OCI-LY7 (cell line): ENCODE results near the gene ROCK2. TPM values are rescaled to one million over a fixed set of nuclear protein-coding genes. Genes with fewer than 3 reads are reported as not detected.

Source experiments
- BruUV-seq: library from RNA; stranded (reverse); fragments of 400-500 nt; replicated peaks from 2 replicates; lab custom pipeline; 2021; lab: Mats Ljungman, UMichigan
- CTCF ChIA-PET: fragments of 300-600 bp; sonication (Branson Sonifier 250); formaldehyde crosslinking; loops from one replicate; lab custom pipeline; 2022; ENCODE audit warnings: antibody characterized with exemption; ENCODE audit not compliant: unreplicated experiment; lab: Charles Lee
- POLR2A ChIA-PET: fragments of 300-600 bp; sonication (Branson Sonifier 250); formaldehyde crosslinking; loops from one replicate; lab custom pipeline; 2022; ENCODE audit warnings: antibody characterized with exemption; lab: Charles Lee
- DNase-seq: peaks from one replicate; pipeline ENCODE4 v3.0.0-alpha.2; 2015; ENCODE audit warnings: low spot score
- H2AFZ ChIP-seq: fragments of 200-600 bp; sonication (generic), shearing (Covaris generic); 2 replicates; pipeline ENCODE4 v1.6.1; 2014; ENCODE audit warnings: mild to moderate bottlenecking, antibody characterized with exemption, low read length, moderate library complexity
- H3K27ac ChIP-seq: fragments of 200-600 bp; sonication (generic); 2 replicates; pipeline ENCODE4 v1.5.1; 2014; ENCODE audit warnings: mixed run types, low read depth, mild to moderate bottlenecking, moderate library complexity, low read length, inconsistent platforms; ENCODE audit not compliant: poor library complexity, severe bottlenecking
- H3K36me3 ChIP-seq: fragments of 200-600 bp; sonication (generic); 2 replicates; pipeline ENCODE4 v1.6.1; 2014; ENCODE audit warnings: mild to moderate bottlenecking, antibody characterized with exemption, low read length, moderate library complexity, mixed read lengths; ENCODE audit not compliant: insufficient read depth
- H3K4me1 ChIP-seq: fragments of 200-600 bp; sonication (generic); 2 replicates; pipeline ENCODE4 v1.5.1; 2014; ENCODE audit warnings: mild to moderate bottlenecking, low read length; ENCODE audit not compliant: insufficient read depth, poor library complexity, severe bottlenecking
- H3K4me2 ChIP-seq: fragments of 200-600 bp; sonication (generic); 2 replicates; pipeline ENCODE4 v1.6.1; 2014; ENCODE audit warnings: mild to moderate bottlenecking, low read length
- H3K4me3 ChIP-seq: fragments of 200-600 bp; sonication (generic); 2 replicates; pipeline ENCODE4 v1.5.1; 2014; ENCODE audit warnings: mild to moderate bottlenecking, low read depth, low read length; ENCODE audit not compliant: poor library complexity, severe bottlenecking
- H3K79me2 ChIP-seq: fragments of 200-600 bp; sonication (generic); 2 replicates; pipeline ENCODE4 v1.6.1; 2016; ENCODE audit warnings: low read depth, mild to moderate bottlenecking, low read length, moderate library complexity, mixed read lengths; ENCODE audit not compliant: insufficient read depth
- H3K9me2 ChIP-seq: fragments of 200-600 bp; sonication (generic); 2 replicates; pipeline ENCODE4 v1.6.1; 2016; ENCODE audit warnings: mild to moderate bottlenecking, low read length, mixed read lengths; ENCODE audit not compliant: insufficient read depth
- H3K9me3 ChIP-seq: fragments of 200-600 bp; sonication (generic); 2 replicates; pipeline ENCODE4 v1.6.1; 2014; ENCODE audit warnings: mild to moderate bottlenecking, mixed run types, low read length, mixed read lengths
- H4K20me1 ChIP-seq: fragments of 200-600 bp; sonication (generic); 2 replicates; pipeline ENCODE4 v1.6.1; 2014; ENCODE audit warnings: mild to moderate bottlenecking, antibody characterized with exemption, low read length, moderate library complexity, mixed read lengths; ENCODE audit not compliant: insufficient read depth
- EZH2phosphoT487 ChIP-seq: fragments of 200-600 bp; sonication (generic); IDR thresholded peaks from 2 replicates; pipeline ENCODE4 v1.6.1; 2018; ENCODE audit warnings: low read depth, borderline replicate concordance, mild to moderate bottlenecking, mixed run types, antibody characterized with exemption, low read length, moderate library complexity, mixed read lengths
- intact Hi-C: fragments of 100-400 bp; cut with micrococcal nuclease; formaldehyde crosslinking; loops from one replicate; pipeline ENCODE4 v1.10.0; 2022; ENCODE audit not compliant: unreplicated experiment
- total RNA-seq, 2 experiments: library from RNA; depleted of rRNA in 1 of 2; stranded (reverse); fragments of >200 nt in 1 of 2; shearing (Covaris generic) in 1 of 2; gene quantifications; 2 replicates each; pipeline ENCODE4 v1.2.3, GENCODE V29; 2014 to 2022
- TF ChIP-seq, protein P1 (sequence below): fragments of 200-600 bp; sonication (generic); conservative IDR thresholded peaks from 2 replicates; pipeline ENCODE4 v1.5.1; 2014; ENCODE audit warnings: mild to moderate bottlenecking, antibody characterized with exemption, low read length, moderate library complexity, mixed read lengths

ROCK2 gene
- total RNA-seq, 2 experiments from 2014 or later = 12.4 to 21.0 TPM

DNA sequence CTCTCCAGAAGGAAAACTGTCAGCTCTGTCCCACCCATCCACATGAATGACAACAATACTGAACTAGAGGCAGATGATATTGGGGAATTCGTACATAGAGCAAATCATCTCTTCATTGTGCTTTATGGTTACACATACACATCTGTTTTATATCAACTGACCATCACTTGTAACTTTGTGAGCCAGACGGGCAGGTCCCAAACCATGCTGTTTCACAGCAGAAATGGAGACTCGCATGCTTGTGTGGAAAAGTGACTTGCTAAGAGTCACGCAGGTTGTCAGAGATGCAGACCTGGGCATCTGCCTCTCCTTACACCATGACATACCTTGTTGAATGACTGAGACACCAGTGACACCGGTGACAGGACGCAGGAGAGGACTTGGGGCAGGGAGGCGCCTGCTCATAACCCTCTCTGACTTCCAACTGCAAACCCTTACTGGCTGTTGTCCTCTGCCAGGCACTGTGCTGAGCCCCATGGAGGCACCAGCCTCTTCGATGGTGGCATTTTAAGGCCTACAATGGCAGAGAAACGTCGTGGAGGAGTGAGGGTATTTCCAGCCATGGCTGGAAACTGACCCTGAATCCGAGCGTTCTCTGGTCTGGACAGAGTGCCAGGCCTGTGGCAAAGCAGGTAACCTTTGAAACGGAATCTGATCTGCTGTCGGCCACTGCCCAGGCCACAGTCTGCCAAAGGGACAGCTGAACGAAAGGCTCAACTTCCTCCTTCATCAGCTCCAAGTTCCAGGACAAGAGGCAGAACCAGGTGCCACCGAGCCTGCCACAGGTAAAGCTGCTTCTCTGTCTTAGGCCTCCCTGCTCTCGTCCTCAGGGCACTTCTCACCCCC, 26.9 kb upstream of the ROCK2 start:
- CTCF ChIA-PET = no interaction called here
- H3K36me3 ChIP-seq = no peaks in the 10 kb centered on the region
- TF ChIP-seq, protein P1, sequence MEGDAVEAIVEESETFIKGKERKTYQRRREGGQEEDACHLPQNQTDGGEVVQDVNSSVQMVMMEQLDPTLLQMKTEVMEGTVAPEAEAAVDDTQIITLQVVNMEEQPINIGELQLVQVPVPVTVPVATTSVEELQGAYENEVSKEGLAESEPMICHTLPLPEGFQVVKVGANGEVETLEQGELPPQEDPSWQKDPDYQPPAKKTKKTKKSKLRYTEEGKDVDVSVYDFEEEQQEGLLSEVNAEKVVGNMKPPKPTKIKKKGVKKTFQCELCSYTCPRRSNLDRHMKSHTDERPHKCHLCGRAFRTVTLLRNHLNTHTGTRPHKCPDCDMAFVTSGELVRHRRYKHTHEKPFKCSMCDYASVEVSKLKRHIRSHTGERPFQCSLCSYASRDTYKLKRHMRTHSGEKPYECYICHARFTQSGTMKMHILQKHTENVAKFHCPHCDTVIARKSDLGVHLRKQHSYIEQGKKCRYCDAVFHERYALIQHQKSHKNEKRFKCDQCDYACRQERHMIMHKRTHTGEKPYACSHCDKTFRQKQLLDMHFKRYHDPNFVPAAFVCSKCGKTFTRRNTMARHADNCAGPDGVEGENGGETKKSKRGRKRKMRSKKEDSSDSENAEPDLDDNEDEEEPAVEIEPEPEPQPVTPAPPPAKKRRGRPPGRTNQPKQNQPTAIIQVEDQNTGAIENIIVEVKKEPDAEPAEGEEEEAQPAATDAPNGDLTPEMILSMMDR = no peak
- TF ChIP-seq EZH2phosphoT487 = no peak
- no peak overlapping the region for H2AFZ ChIP-seq
- H4K20me1 ChIP-seq = no peaks in the 10 kb centered on the region
- no TSS peak for BruUV-seq
- H3K4me3 ChIP-seq = no peak overlapping the region
- POLR2A ChIA-PET = no interaction called here
- no peaks in the 10 kb centered on the region for H3K9me2 ChIP-seq
- H3K79me2 ChIP-seq = no peaks in the 10 kb centered on the region
- DNase-seq = no peak
- H3K9me3 ChIP-seq = no peaks in the 10 kb centered on the region
- H3K4me1 ChIP-seq = peaks cover 29% of the 10 kb centered on the region
- no peak overlapping the region for H3K27ac ChIP-seq
- H3K4me2 ChIP-seq = no peak overlapping the region
- intact Hi-C loops = no loop called here

DNA sequence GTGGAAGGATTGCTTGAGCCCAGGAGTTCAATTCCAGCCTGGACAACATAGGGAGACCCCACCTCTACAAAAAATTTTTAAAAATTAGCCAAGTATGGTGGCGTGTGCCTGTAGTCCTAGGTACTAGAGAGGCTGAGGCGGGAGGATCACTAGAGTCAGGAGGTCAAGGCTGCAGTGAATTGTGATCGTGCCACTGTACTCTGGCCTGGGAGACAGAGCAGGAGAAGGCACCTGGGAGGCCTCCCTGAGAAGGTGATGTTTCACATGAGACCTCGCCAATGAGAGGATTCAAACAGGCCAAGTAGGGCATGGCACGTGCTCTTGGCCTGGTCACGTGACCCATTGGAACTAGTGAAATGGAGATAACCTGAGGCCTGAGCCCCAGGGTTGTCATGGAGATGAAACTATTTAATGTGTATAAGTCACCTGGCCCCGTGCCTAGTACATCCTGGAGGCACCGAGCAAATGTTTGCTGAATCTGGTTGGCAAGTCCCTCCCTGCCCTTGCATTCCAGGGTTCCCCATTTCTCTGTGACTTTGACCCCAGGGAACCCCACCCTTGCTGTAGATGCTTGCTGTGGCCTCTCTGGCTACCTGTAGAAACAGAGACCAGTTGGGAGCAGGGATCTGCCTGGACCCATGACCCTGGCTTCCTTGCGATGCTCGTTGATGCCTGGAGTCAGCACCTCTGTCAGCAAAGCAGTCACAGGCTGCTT, 26.1 kb upstream of the ROCK2 start:
- Histone ChIP-seq H3K4me3 (no peak overlapping the region), H3K79me2 (no peaks in the 10 kb centered on the region), H2AFZ (no peak overlapping the region), H3K4me2 (no peak overlapping the region), H3K27ac (no peak overlapping the region), H4K20me1 (no peaks in the 10 kb centered on the region), H3K4me1 (peaks cover 29% of the 10 kb centered on the region), H3K9me3 (no peaks in the 10 kb centered on the region), H3K9me2 (no peaks in the 10 kb centered on the region), H3K36me3 (no peaks in the 10 kb centered on the region)
- ChIA-PET CTCF (no interaction called here), POLR2A (no interaction called here)
- DNase-seq = no peak
- no TSS peak for BruUV-seq
- TF ChIP-seq EZH2phosphoT487 = no peak
- TF ChIP-seq, protein P1 = no peak
- intact Hi-C loops = no loop called here
